Uterus (tissue), 2 donors: ENCODE results near the gene SUGCT.

Experiments used
- CTCF ChIP-seq, 4 experiments: fragments of 200-600 bp in 2 of 4; fragments of 450-650 bp in 2 of 4; sonication (generic) in 2 of 4; IDR thresholded peaks; one replicate each; pipeline ENCODE4 v1.5.1; 2016 to 2019; ENCODE audit warnings: antibody characterized with exemption in 4 of 4, mild to moderate bottlenecking in 2 of 4, moderate library complexity in 1 of 4
- POLR2A ChIP-seq, 2 donors: fragments of 450-650 bp; IDR thresholded peaks; one replicate each; pipeline ENCODE4 v1.6.1; 2016; ENCODE audit warnings: antibody characterized with exemption in 2 of 2, mild to moderate bottlenecking in 1 of 2, moderate library complexity in 1 of 2

- TF ChIP-seq CTCF (IDR thresholded peaks at IDR 0.05): no peak
- no peak for TF ChIP-seq POLR2A (IDR thresholded peaks at IDR 0.05)
Measured at GRCh38 chr7:40348126-40348728, 213.4 kb downstream of the SUGCT start.
